ENCODE results near the gene MOB1A.

- TF ChIP-seq POLR2A (IDR thresholded peaks at IDR 0.05) (no peak), CTCF (IDR thresholded peaks at IDR 0.05) (no peak)
Observed at GRCh38 chr2:74194799-74195198, 16.1 kb upstream of the MOB1A start.

All from uterus (tissue), 2 donors.